Endothelial cell of umbilical vein (primary cell): ENCODE results near the gene TANGO2. TPM values are rescaled to one million over a fixed set of nuclear protein-coding genes. Genes with fewer than 3 reads are reported as not detected.

ENCODE experiments used
- BruUV-seq: library from RNA; stranded (reverse); fragments of 400-500 nt; replicated peaks from 2 replicates; lab custom pipeline; 2021; lab: Mats Ljungman, UMichigan
- CTCF ChIA-PET: fragments of 300-600, 350-600 bp; sonication (Branson Sonifier 250); formaldehyde crosslinking; loops from one replicate; lab custom pipeline; 2021; ENCODE audit warnings: antibody characterized with exemption, inconsistent platforms; lab: Charles Lee
- POLR2A ChIA-PET: fragments of 300-600, 350-600 bp; sonication (Branson Sonifier 250); formaldehyde crosslinking; loops from one replicate; lab custom pipeline; 2021; ENCODE audit warnings: antibody characterized with exemption, inconsistent platforms; lab: Charles Lee
- DNase-seq: peaks from one replicate; pipeline ENCODE4 v3.0.0-alpha.2; 2011; ENCODE audit warnings: low read depth, low spot score
- FAIRE-seq: peaks from 2 replicates; lab custom pipeline; 2011; peaks lifted over from hg19 to GRCh38; lab: Jason Lieb, UNC
- H2AFZ ChIP-seq: 2 replicates; pipeline ENCODE4 v1.6.0; 2012; ENCODE audit warnings: low read depth, low read length, control low read depth, inconsistent platforms
- H3K27ac ChIP-seq: 2 replicates; pipeline ENCODE4 v1.5.1; 2011; ENCODE audit warnings: low read depth, mild to moderate bottlenecking, control low read depth, low read length, moderate library complexity; ENCODE audit not compliant: insufficient read depth
- H3K27me3 ChIP-seq, 2 experiments: 2 replicates each; pipeline versions ENCODE4 v1.6.0 to v1.6.1; 2011; ENCODE audit warnings: low read length in 2 of 2, mixed read lengths in 1 of 2; ENCODE audit not compliant: control insufficient read depth in 2 of 2, insufficient read depth in 2 of 2
- H3K36me3 ChIP-seq, 2 experiments: 2 replicates in 1 of 2; 3 replicates in 1 of 2; pipeline ENCODE4 v1.5.1; 2011; ENCODE audit warnings: low read length in 2 of 2, mild to moderate bottlenecking in 1 of 2, moderate library complexity in 1 of 2; ENCODE audit not compliant: control insufficient read depth in 2 of 2, insufficient read depth in 2 of 2; ENCODE audit errors: extremely low read depth in 1 of 2
- H3K4me1 ChIP-seq: 3 replicates; pipeline ENCODE4 v1.5.1; 2011; ENCODE audit warnings: mild to moderate bottlenecking, low read length; ENCODE audit not compliant: control insufficient read depth, insufficient read depth; ENCODE audit errors: extremely low read depth
- H3K4me2 ChIP-seq: 2 replicates; pipeline ENCODE4 v1.6.1; 2011; ENCODE audit warnings: low read length, control low read depth, mixed read lengths; ENCODE audit not compliant: insufficient read depth
- H3K4me3 ChIP-seq, 3 experiments: fragments of 200-600 bp in 1 of 3; sonication (generic), shearing (Covaris generic) in 1 of 3; replicated peaks in 1 of 3; 2 replicates each; pipeline ENCODE4 v1.5.1; 2011 to 2016; ENCODE audit warnings: control low read depth in 3 of 3, low read length in 3 of 3, mild to moderate bottlenecking in 2 of 3, inconsistent platforms in 1 of 3, low read depth in 1 of 3, moderate library complexity in 1 of 3; ENCODE audit not compliant: insufficient read depth in 1 of 3
- H3K79me2 ChIP-seq: 2 replicates; pipeline ENCODE4 v1.6.0; 2012; ENCODE audit warnings: low read length, inconsistent platforms; ENCODE audit not compliant: control insufficient read depth, insufficient read depth
- H3K9ac ChIP-seq: replicated peaks from 2 replicates; pipeline ENCODE3; 2011; ENCODE audit warnings: low read length, control low read depth; ENCODE audit not compliant: insufficient read depth; ENCODE audit errors: extremely low read depth
- H3K9me1 ChIP-seq: replicated peaks from 3 replicates; pipeline ENCODE4 v1.6.0; 2011; ENCODE audit warnings: mild to moderate bottlenecking, low read length; ENCODE audit not compliant: control insufficient read depth, insufficient read depth; ENCODE audit errors: extremely low read depth
- H3K9me3 ChIP-seq: replicated peaks from 2 replicates; pipeline ENCODE4 v1.5.1; 2012; ENCODE audit warnings: low read length, inconsistent platforms; ENCODE audit not compliant: control insufficient read depth, insufficient read depth
- H4K20me1 ChIP-seq: replicated peaks from 2 replicates; pipeline ENCODE3; 2011; ENCODE audit warnings: mild to moderate bottlenecking, low read length; ENCODE audit not compliant: control insufficient read depth, insufficient read depth; ENCODE audit errors: extremely low read depth
- CTCF ChIP-seq, 2 donors: IDR thresholded peaks; 1 replicate in 1 of 2; 2 replicates in 1 of 2; pipeline ENCODE4 v1.5.1; 2011; ENCODE audit warnings: low read length in 2 of 2, mild to moderate bottlenecking in 2 of 2, moderate library complexity in 2 of 2, control low read depth in 1 of 2, inconsistent platforms in 1 of 2, low read depth in 1 of 2; ENCODE audit not compliant: insufficient read depth in 1 of 2; ENCODE audit errors: extremely low read depth in 1 of 2
- EZH2 ChIP-seq: IDR thresholded peaks from 2 replicates; pipeline ENCODE4 v1.6.1; 2012; ENCODE audit warnings: borderline replicate concordance, low read depth, mild to moderate bottlenecking, moderate library complexity, low read length, inconsistent platforms; ENCODE audit not compliant: severe bottlenecking
- JUN ChIP-seq: IDR thresholded peaks from 2 replicates; pipeline ENCODE4 v1.6.1; 2011; ENCODE audit warnings: borderline replicate concordance, low read depth; ENCODE audit not compliant: insufficient read length, insufficient read depth
- MAX ChIP-seq: IDR thresholded peaks from 2 replicates; pipeline ENCODE4 v1.6.1; 2011; ENCODE audit not compliant: insufficient read depth, insufficient read length
- MYC ChIP-seq: IDR thresholded peaks from one replicate; pipeline ENCODE4 v1.6.1; 2011; ENCODE audit warnings: mild to moderate bottlenecking, low read depth, low read length
- POLR2A ChIP-seq: IDR thresholded peaks from 2 replicates; pipeline ENCODE4 v1.6.1; 2012; ENCODE audit warnings: low read depth, mild to moderate bottlenecking, control low read depth, low read length
- POLR2AphosphoS5 ChIP-seq: IDR thresholded peaks from 2 replicates; pipeline ENCODE4 v1.6.1; 2012; ENCODE audit warnings: low read depth, mild to moderate bottlenecking, control low read depth, low read length, moderate library complexity; ENCODE audit not compliant: insufficient read depth
- dilution Hi-C: fragments of 300-500 bp; cut with MboI; formaldehyde crosslinking; loops from one replicate; pipeline ENCODE4 v1.15.0; 2019; ENCODE audit warnings: low sequenced_read_pairs; ENCODE audit not compliant: extremely low pct_ligation_motif_present
- intact Hi-C: fragments of 100-400 bp; cut with micrococcal nuclease; formaldehyde crosslinking; loops from one replicate; pipeline ENCODE4 v1.10.0; 2022
- polyA plus RNA-seq, 4 experiments: library from polyadenylated mRNA; depleted of rRNA in 3 of 4; stranded (reverse) in 3 of 4; unstranded in 1 of 4; fragments of >200 nt; gene quantifications; 2 replicates each; pipeline versions ENCODE4 v1.2.1 to v1.2.3, GENCODE V29; 2011 to 2012; ENCODE audit warnings: missing spikeins in 1 of 4
- total RNA-seq: library from RNA; stranded (reverse); gene quantifications from 2 replicates; pipeline ENCODE4 v1.2.3, GENCODE V29; 2021

The TANGO2 gene
- total and polyA plus RNA-seq, 2 donors (not counting 3 experiments of a cell fraction or from before 2014, with no cell fraction given) = 40.0 to 49.3 TPM

GRCh38 chr22:20040327-20041200, 19.7 kb downstream of the TANGO2 start:
- H3K27me3 ChIP-seq = no peaks in the 10 kb centered on the region
- H3K36me3 ChIP-seq = peaks cover 0 to 19% of the 10 kb centered on the region in 2 experiments
- BruUV-seq = no TSS peak
- H3K9me3 ChIP-seq = no peaks in the 10 kb centered on the region
- no peak overlapping the region for H3K4me3 ChIP-seq
- no peak overlapping the region for H3K4me2 ChIP-seq
- H2AFZ ChIP-seq = no peak overlapping the region
- H4K20me1 ChIP-seq = no peaks in the 10 kb centered on the region
- H3K9me1 ChIP-seq = no peaks in the 10 kb centered on the region
- dilution Hi-C loops (no loop called here), intact Hi-C loops (no loop called here)
- no peak for TF ChIP-seq CTCF (IDR thresholded peaks at IDR 0.05; ENCODE audit: extremely low read depth in 1 of 2, insufficient read depth in 1 of 2, low read depth in 1 of 2, low read length in 2 of 2)
- TF ChIP-seq JUN = no peak
- no peak for TF ChIP-seq POLR2AphosphoS5
- TF ChIP-seq POLR2A = no peak
- TF ChIP-seq EZH2 = no peak
- no peak for TF ChIP-seq MAX
- TF ChIP-seq MYC = no peak
- H3K9ac ChIP-seq = no peak overlapping the region
- DNase-seq (no peak), FAIRE-seq (no peak)
- H3K79me2 ChIP-seq = no peaks in the 10 kb centered on the region
- POLR2A ChIA-PET = no interaction called here
- CTCF ChIA-PET = no interaction called here
- no peaks in the 10 kb centered on the region for H3K4me1 ChIP-seq
- H3K27ac ChIP-seq = no peak overlapping the region
